Measurements from ENCODE around the gene ZIC2.

DNA sequence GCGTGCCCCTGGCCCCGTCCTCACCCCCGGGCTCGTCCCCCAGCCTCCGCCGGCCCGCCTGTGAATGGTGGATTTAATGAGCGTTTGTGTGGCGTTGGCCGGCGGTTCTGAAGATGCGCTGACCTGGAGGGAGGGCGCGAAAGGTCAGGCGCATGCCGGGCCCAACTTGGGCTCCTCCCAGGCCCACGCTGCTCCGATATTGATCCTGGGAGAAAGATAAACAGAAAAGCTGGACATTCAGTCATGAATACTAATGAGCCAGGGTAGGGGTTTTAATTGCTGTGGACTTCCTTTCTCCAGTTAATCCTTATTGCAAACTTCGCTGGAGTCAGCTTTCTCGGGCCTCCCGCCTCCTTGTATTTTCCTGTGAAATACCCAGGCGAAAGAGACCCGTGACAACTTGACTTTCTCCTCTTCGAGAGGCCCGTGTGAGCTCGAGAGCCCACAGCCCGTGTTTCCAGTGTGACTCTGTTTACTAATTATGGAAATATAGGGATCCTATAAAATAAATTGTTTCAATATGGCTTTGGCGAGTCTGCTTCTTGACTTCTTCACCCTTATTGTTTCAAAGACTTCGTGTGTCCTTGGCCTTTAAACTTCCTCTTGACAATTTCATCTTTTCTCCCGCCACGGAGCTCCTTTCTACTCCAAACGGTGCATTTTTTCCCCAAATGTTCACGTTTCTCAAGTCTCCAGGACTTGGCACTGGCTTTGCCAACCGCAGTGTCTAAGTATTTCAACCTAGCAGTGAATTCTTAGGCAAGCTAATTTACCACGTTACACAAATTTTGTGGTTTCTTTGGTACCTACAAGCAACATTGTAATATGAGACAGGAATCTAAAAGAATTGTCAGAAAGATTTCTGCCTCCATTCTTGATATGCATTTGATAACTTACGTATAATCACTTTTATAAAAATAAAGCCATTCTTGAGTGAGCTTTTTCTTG, 10.5 kb downstream of the ZIC2 start:
- TF ChIP-seq TAF1 (IDR thresholded peaks at IDR 0.05; ENCODE audit: borderline replicate concordance, insufficient read depth, low read length) (no peak), POLR2AphosphoS5 (IDR thresholded peaks at IDR 0.05; ENCODE audit: low read depth, low read length) (no peak)
- TF ChIP-seq, protein P1, sequence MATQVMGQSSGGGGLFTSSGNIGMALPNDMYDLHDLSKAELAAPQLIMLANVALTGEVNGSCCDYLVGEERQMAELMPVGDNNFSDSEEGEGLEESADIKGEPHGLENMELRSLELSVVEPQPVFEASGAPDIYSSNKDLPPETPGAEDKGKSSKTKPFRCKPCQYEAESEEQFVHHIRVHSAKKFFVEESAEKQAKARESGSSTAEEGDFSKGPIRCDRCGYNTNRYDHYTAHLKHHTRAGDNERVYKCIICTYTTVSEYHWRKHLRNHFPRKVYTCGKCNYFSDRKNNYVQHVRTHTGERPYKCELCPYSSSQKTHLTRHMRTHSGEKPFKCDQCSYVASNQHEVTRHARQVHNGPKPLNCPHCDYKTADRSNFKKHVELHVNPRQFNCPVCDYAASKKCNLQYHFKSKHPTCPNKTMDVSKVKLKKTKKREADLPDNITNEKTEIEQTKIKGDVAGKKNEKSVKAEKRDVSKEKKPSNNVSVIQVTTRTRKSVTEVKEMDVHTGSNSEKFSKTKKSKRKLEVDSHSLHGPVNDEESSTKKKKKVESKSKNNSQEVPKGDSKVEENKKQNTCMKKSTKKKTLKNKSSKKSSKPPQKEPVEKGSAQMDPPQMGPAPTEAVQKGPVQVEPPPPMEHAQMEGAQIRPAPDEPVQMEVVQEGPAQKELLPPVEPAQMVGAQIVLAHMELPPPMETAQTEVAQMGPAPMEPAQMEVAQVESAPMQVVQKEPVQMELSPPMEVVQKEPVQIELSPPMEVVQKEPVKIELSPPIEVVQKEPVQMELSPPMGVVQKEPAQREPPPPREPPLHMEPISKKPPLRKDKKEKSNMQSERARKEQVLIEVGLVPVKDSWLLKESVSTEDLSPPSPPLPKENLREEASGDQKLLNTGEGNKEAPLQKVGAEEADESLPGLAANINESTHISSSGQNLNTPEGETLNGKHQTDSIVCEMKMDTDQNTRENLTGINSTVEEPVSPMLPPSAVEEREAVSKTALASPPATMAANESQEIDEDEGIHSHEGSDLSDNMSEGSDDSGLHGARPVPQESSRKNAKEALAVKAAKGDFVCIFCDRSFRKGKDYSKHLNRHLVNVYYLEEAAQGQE (IDR thresholded peaks at IDR 0.05; ENCODE audit: insufficient read depth in 1 of 2, low read depth in 2 of 2, low read length in 2 of 2): no peak

All from PFSK-1 (cell line).